HepG2 (cell line): Measurements from ENCODE around the gene BICRAL. TPM values are rescaled to one million over a fixed set of nuclear protein-coding genes. Genes with fewer than 3 reads are reported as not detected.

Experiments used
- ATAC-seq: fragments of 200-7000 bp; cut with Tn5 transposase; 3 replicates; pipeline ENCODE4 v1.9.1; 2020; ENCODE audit warnings: mild to moderate bottlenecking, moderate library complexity
- BruUV-seq: library from RNA; stranded (reverse); fragments of 400-500 nt; replicated peaks from 2 replicates; lab custom pipeline; 2021; lab: Mats Ljungman, UMichigan
- CTCF ChIA-PET: fragments of 300-600 bp; formaldehyde crosslinking; extraction: SDS; loops from one replicate; lab custom pipeline; 2021; ENCODE audit warnings: low total read pairs, inconsistent platforms, low intra/inter-chr PET ratio; lab: Yijun Ruan, JAX
- POLR2A ChIA-PET: fragments of 350-600 bp; sonication (Branson Sonifier 250); formaldehyde crosslinking; loops from one replicate; lab custom pipeline; 2020; ENCODE audit warnings: antibody characterized with exemption, inconsistent platforms; lab: Yijun Ruan, JAX
- DNase-seq: peaks from one replicate; pipeline ENCODE4 v3.0.0-alpha.2; 2015; ENCODE audit warnings: low spot score
- FAIRE-seq: peaks from 3 replicates; lab custom pipeline; 2011; peaks lifted over from hg19 to GRCh38; lab: Jason Lieb, UNC
- H2AFZ ChIP-seq: one replicate; pipeline ENCODE4 v1.6.1; 2011; ENCODE audit warnings: low read length, inconsistent platforms
- H3K27ac ChIP-seq: fragments of 300-600 bp; 3 replicates; pipeline ENCODE4 v1.8.0; 2011; ENCODE audit warnings: mixed run types, mild to moderate bottlenecking, mixed read lengths, low read length, inconsistent platforms; ENCODE audit not compliant: insufficient read depth; ENCODE audit errors: extremely low read length
- H3K27me3 ChIP-seq, 2 experiments: fragments of 200-600 bp in 1 of 2; 2 replicates in 1 of 2; 3 replicates in 1 of 2; pipeline versions ENCODE4 v1.6.0 to v1.8.0; 2011; ENCODE audit warnings: low read length in 2 of 2, mild to moderate bottlenecking in 2 of 2, moderate library complexity in 2 of 2, inconsistent platforms in 1 of 2; ENCODE audit not compliant: insufficient read depth in 2 of 2, control insufficient read depth in 1 of 2
- H3K36me3 ChIP-seq, 2 experiments: fragments of 200-600 bp in 1 of 2; replicated peaks in 1 of 2; 2 replicates in 1 of 2; 3 replicates in 1 of 2; pipeline versions ENCODE4 v1.5.1 to v1.8.0; 2011; ENCODE audit warnings: low read length in 2 of 2, inconsistent platforms in 1 of 2; ENCODE audit not compliant: insufficient read depth in 2 of 2, control insufficient read depth in 1 of 2
- H3K4me1 ChIP-seq: 2 replicates; pipeline ENCODE4 v1.5.1; 2012; ENCODE audit warnings: low read length, inconsistent platforms; ENCODE audit not compliant: insufficient read depth
- H3K4me2 ChIP-seq: 2 replicates; pipeline ENCODE4 v1.6.0; 2011; ENCODE audit warnings: low read depth, low read length, inconsistent platforms
- H3K4me3 ChIP-seq, 3 experiments: fragments of 200-600 bp in 1 of 3; sonication (generic), shearing (Covaris generic) in 1 of 3; replicated peaks in 1 of 3; 2 replicates each; pipeline ENCODE4 v1.5.1; 2011 to 2016; ENCODE audit warnings: low read length in 3 of 3, inconsistent platforms in 2 of 3, low read depth in 2 of 3, mild to moderate bottlenecking in 2 of 3, control low read depth in 1 of 3, mixed read lengths in 1 of 3; ENCODE audit not compliant: insufficient read depth in 1 of 3
- H3K79me2 ChIP-seq: one replicate; pipeline ENCODE4 v1.6.1; 2011; ENCODE audit warnings: low read length, inconsistent platforms; ENCODE audit not compliant: insufficient read depth
- H3K9ac ChIP-seq: 2 replicates; pipeline ENCODE4 v1.6.0; 2011; ENCODE audit warnings: mild to moderate bottlenecking, low read depth, low read length, inconsistent platforms; ENCODE audit not compliant: insufficient read depth
- H3K9me3 ChIP-seq: 2 replicates; pipeline ENCODE4 v1.5.1; 2012; ENCODE audit warnings: mild to moderate bottlenecking, low read length
- H4K20me1 ChIP-seq: 2 replicates; pipeline ENCODE4 v1.6.0; 2011; ENCODE audit warnings: inconsistent platforms, mild to moderate bottlenecking, low read length, moderate library complexity; ENCODE audit not compliant: insufficient read depth
- ARID5B ChIP-seq: IDR thresholded peaks from 2 replicates; pipeline ENCODE4 v1.4.0; 2020; ENCODE audit warnings: mild to moderate bottlenecking, missing genetic modification reagents
- BRF2 ChIP-seq: sonication (generic); formaldehyde crosslinking; IDR thresholded peaks from 2 replicates; pipeline ENCODE4 v1.8.1; 2022; ENCODE audit warnings: mild to moderate bottlenecking, missing genetic modification reagents
- NR3C1 ChIP-seq: sonication (generic); formaldehyde crosslinking; IDR thresholded peaks from 2 replicates; pipeline ENCODE4 v1.4.0; 2020; ENCODE audit warnings: missing genetic modification reagents
- SOX13 ChIP-seq, 3 experiments: fragments of 450-650 bp in 1 of 3; sonication (generic) in 1 of 3; formaldehyde crosslinking in 1 of 3; IDR thresholded peaks in 2 of 3; conservative IDR thresholded peaks in 1 of 3; 2 replicates each; pipeline versions ENCODE4 v1.5.0 to v1.6.1; 2016 to 2020; ENCODE audit warnings: antibody characterized with exemption in 1 of 3, mild to moderate bottlenecking in 1 of 3, missing compliant biosample characterization in 1 of 3, missing genetic modification reagents in 1 of 3, moderate library complexity in 1 of 3
- ZNF142 ChIP-seq: sonication (generic); formaldehyde crosslinking; IDR thresholded peaks from 2 replicates; pipeline ENCODE4 v1.4.0; 2020; ENCODE audit warnings: missing genetic modification reagents
- ZNF30 ChIP-seq: sonication (generic); formaldehyde crosslinking; IDR thresholded peaks from 2 replicates; pipeline ENCODE4 v1.5.0; 2020; ENCODE audit warnings: mild to moderate bottlenecking, missing genetic modification reagents
- WGBS: methylation state at CpG from one replicate; pipeline ENCODE4 v1.1.6; 2017; ENCODE audit warnings: low lambda C conversion rate; 5-methylcytosine and 5-hydroxymethylcytosine counted together
- in situ Hi-C: cut with HindIII; loops from 2 replicates; pipeline ENCODE4 v1.10.0; 2017; ENCODE audit warnings: low pct_unique_long_range_greater_than_20kb; ENCODE audit not compliant: extremely low pct_ligation_motif_present
- intact Hi-C: fragments of 100-400 bp; cut with micrococcal nuclease; formaldehyde crosslinking; loops from one replicate; pipeline ENCODE4 v1.10.0; 2022; ENCODE audit not compliant: unreplicated experiment
- polyA plus RNA-seq, 8 experiments: library from polyadenylated mRNA; depleted of rRNA in 3 of 8; stranded (reverse) in 7 of 8; unstranded in 1 of 8; fragments of >200 nt; fragmentation: Illumina TruSeq in 4 of 8; extraction: Trizol in 4 of 8; gene quantifications; 2 replicates each; pipeline versions ENCODE4 v1.2.1 to v1.2.3, GENCODE V29; 2011 to 2016; ENCODE audit warnings: low read depth in 4 of 8, missing spikeins in 1 of 8, mixed read lengths in 1 of 8; ENCODE audit not compliant: insufficient read depth in 1 of 8
- total RNA-seq, 5 experiments: library from RNA; depleted of rRNA; stranded (reverse); fragments of >200 nt; fragmentation: Illumina TruSeq; extraction: Trizol; gene quantifications; 2 replicates each; pipeline ENCODE4 v1.2.3, GENCODE V29; 2016; ENCODE audit warnings: low read depth in 1 of 5
- TF ChIP-seq, protein P1 (sequence below): sonication (generic); formaldehyde crosslinking; IDR thresholded peaks from 2 replicates; pipeline ENCODE4 v1.4.0; 2020; ENCODE audit warnings: missing genetic modification reagents

Gene BICRAL
- total and polyA plus RNA-seq, 2 of the 13 experiments (the other 11 are each of a cell fraction or from before 2014, with no cell fraction given) = 5.0 to 13.5 TPM

DNA sequence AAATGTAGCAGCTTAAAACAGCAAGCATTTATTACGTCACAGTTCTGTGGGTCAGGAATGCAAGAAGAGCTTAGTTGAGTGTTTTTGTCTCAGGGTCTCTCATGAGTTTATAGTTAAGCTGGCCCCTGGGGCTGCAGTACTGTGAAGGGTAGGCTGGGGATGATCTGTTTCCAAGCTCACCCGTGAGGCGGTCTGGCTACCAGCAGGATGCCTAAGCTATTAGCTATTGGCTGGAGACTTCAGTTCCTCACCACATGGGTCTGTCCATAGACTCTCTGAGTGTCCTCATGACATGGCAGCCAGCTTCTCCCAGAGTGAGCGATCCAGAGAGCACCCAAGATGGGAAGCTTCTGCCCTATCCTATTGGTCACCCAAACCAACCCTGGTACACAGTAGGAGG, 12.8 kb upstream of the BICRAL start (continued):
- TF ChIP-seq ARID5B (CRISPR knock-in tag) = no peak
- TF ChIP-seq NR3C1 (CRISPR knock-in tag) = no peak

DNA sequence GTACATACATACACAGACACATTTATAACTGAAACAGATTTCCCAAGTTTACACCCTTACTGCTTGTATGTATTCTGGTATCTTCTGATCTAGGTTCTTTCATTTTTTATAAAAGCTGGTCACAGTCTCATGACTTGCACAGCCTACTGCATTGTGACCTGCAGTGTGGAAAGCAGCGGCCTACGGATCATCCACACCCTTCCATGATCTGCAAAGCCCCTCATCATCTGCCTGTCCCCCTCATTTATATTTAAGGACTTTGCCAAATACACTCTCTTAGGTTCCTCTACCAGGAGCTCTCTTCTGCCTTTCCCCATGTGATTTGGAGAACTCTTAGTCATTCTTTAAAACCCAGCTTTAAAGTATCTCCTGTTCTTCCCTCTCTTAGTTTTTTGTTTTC, 12.0 kb upstream of the BICRAL start:
- in situ Hi-C loops = no loop called here
- no peak overlapping the region for H3K4me2 ChIP-seq
- no peak for FAIRE-seq
- H3K27ac ChIP-seq = no peak overlapping the region
- ChIA-PET POLR2A (interaction anchor here (1.2 to 1.3 kb wide), 3 partner anchors 9 to 23 kb away, joined by 3 to 6 read pairs (median 5); no protein-coding TSS in a partner anchor), CTCF (no interaction called here)
- no peaks in the 10 kb centered on the region; a peak in 1 of 5 replicates for H3K36me3 ChIP-seq
- no peak overlapping the region for H2AFZ ChIP-seq
- intact Hi-C loops = no loop called here
- no TSS peak for BruUV-seq
- H3K9me3 ChIP-seq = no peaks in the 10 kb centered on the region
- ATAC-seq = no peak
- no peak overlapping the region for H3K4me3 ChIP-seq
- no peaks in the 10 kb centered on the region for H3K4me1 ChIP-seq
- no peaks in the 10 kb centered on the region for H4K20me1 ChIP-seq
- H3K27me3 ChIP-seq = no peaks in the 10 kb centered on the region
- no peaks in the 10 kb centered on the region for H3K79me2 ChIP-seq
- 91% methylated on average over 2 of the region's 2 CpGs for WGBS
- DNase-seq = no peak
- no peak overlapping the region for H3K9ac ChIP-seq
- TF ChIP-seq, protein P1, sequence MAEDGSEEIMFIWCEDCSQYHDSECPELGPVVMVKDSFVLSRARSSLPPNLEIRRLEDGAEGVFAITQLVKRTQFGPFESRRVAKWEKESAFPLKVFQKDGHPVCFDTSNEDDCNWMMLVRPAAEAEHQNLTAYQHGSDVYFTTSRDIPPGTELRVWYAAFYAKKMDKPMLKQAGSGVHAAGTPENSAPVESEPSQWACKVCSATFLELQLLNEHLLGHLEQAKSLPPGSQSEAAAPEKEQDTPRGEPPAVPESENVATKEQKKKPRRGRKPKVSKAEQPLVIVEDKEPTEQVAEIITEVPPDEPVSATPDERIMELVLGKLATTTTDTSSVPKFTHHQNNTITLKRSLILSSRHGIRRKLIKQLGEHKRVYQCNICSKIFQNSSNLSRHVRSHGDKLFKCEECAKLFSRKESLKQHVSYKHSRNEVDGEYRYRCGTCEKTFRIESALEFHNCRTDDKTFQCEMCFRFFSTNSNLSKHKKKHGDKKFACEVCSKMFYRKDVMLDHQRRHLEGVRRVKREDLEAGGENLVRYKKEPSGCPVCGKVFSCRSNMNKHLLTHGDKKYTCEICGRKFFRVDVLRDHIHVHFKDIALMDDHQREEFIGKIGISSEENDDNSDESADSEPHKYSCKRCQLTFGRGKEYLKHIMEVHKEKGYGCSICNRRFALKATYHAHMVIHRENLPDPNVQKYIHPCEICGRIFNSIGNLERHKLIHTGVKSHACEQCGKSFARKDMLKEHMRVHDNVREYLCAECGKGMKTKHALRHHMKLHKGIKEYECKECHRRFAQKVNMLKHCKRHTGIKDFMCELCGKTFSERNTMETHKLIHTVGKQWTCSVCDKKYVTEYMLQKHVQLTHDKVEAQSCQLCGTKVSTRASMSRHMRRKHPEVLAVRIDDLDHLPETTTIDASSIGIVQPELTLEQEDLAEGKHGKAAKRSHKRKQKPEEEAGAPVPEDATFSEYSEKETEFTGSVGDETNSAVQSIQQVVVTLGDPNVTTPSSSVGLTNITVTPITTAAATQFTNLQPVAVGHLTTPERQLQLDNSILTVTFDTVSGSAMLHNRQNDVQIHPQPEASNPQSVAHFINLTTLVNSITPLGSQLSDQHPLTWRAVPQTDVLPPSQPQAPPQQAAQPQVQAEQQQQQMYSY = no peak
- no peak for TF ChIP-seq BRF2 (CRISPR knock-in tag)
- no peak for TF ChIP-seq ZNF142 (CRISPR knock-in tag)
- no peak for TF ChIP-seq SOX13 (IDR thresholded peaks at IDR 0.05)
- no peak for TF ChIP-seq SOX13 (CRISPR knock-in tag; conservative IDR thresholded peaks at IDR 0.05 in 1 of 2, IDR thresholded peaks at IDR 0.05 in 1 of 2)
- no peak for TF ChIP-seq ZNF30 (CRISPR knock-in tag)
